Midbrain (tissue), 1 donor: ENCODE data around the gene PRDM16.

Experiments
- DNase-seq: peaks from one replicate; lab custom pipeline; 2025; lab: John Stamatoyannopoulos, UW

Gene PRDM16

DNA sequence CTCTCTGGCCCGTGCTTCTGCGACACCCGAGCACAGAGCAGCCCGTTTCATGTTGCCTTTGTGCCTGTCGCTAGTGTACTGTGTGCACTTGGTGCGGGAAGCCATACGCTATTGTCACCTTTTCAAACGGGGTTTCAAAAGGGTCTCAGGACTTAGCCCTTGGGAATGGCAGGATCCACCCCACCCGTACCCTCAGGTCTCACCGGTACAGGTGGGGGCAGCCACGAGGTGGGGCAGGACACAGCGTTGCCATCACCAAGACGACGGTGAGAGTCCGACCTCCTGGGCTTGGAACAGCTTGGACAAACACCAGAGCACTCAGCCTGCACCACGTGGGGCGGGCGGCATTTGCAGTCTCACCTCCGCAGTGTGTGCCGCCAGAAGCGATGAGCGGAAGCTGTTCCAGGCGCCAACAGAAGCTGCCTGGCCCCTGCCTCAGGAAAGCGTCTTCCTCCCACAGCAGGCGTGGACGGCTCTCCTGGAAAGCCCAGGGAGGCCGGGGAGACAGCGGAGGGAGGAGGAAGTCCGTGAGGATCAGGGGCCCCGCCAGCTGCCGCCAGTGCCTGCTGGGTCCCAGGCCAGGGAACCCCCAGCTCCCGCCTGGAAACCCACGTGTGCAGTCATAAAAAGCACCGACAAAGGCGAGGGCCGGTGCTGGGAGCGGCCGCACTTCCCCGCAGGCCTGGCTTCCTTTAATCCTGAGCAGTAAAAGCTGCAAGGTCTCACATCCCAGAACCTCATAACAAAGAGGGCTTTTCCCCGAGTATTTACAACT is 254.2 kb downstream of the PRDM16 start:
- DNase-seq = no peak

GRCh38 chr1:3323796-3324703 is 255.0 kb downstream of the PRDM16 start:
- DNase-seq = no peak

GRCh38 chr1:3324704-3325535 is 255.9 kb downstream of the PRDM16 start:
- DNase-seq = no peak

- no peak for DNase-seq
Observed at GRCh38 chr1:3326516-3327388, 257.7 kb downstream of the PRDM16 start.

DNA sequence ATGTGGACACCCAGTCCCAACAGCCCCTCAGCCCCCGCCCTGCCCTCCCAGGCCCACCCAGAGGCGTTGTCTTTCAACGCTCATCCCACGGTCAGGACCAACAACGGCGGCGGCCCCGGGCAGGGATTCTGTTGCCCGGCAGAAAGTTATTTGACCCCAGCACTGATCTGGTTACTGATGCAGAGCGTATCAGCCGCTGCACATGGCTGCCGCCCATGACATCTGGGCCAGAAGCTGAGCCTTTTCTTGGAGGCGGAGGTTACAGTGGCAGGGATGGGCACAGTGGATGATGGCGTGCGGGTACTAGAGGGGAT is 258.3 kb downstream of the PRDM16 start:
- DNase-seq = no peak

DNA sequence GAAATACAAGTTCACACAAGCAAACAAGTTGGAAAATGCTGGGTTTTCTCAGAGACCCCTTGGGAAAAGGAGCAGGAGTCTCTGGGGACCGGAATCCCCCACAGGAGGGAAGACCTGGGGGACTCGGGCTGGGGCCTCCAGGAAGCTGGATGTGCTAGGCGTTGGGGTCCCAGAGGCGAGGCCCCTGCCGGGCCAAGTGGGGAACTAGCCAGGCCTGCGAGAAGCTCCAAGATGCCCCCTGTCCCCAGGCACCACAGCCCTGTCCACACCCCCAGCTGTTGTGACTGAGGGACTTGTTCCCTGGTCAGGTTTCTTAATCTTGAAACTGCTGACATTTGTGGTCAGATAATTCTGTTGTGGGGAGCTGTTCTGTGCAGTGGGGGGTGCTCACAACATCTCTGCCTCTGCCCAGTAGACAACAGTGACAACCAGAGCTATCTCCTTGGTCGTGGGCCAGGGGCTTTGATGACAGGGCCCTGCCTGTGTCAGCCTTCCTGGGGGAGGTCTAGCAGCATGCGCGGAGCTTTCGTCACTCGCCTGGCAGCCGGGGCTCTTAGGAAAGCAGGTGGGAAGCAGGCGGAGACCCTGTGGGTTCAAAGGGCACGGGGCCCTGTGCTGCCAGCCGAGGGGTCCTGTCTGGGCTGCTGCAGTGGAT is 259.1 kb downstream of the PRDM16 start:
- no peak for DNase-seq

DNA sequence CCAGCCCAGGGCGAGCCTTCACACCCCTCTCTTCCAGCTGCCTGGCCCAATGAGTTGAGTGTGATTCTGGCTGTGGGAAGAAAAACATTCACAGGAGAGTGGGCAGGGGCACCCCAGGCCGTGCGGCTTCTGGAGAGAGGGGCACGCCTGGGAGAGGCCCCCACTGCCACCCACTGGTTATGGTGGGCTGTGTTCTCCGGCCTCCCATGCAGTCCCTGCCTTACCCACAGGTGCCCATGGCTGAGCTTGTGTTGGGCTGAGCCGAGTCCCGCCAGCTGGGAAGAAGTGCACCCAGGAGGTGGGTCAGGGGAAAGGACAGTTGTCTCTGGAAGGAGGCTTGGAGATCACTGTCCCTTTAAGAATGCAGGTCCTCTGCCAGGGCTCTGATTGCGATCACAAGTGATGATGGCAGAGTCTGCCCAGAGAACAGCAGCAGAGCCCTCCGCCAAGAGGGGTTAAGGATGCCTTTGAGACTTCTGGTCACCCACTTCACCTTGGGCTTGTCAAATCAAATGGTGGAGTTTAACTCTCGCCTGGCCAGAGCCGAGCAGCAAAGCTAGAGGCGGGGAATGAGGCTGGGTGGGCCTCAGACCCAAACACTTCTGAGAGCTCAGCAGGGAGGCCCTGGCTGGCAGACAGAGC is 260.8 kb downstream of the PRDM16 start:
- no peak for DNase-seq

DNA sequence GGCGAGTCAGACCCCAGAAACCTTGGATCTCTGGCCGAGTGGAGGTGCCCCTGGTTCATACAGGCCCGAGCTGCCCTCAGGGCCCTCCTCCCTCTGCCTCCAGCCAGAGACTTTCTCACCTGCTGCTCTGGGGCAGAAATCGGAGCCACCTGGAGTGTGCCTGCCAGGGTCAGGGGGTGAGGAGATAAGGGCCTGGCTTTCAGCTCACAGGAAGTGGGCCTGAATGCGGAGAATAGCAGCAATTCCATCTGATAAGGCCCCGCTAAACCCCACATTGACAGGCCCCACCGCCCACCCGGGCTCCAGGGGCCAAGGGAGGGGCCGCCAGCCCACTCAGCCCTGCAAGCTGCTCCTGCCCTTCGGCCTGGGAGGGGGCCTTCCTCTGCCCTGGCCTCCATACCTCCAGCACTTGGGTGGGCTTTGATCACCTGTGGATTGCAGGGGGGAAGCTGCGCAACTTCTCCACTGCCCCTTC is 261.8 kb downstream of the PRDM16 start:
- no peak for DNase-seq

GRCh38 chr1:3331564-3331963 is 262.6 kb downstream of the PRDM16 start:
- peak; percentile 26 for DNase-seq

GRCh38 chr1:3332043-3332442 is 263.0 kb downstream of the PRDM16 start:
- DNase-seq = no peak

DNA sequence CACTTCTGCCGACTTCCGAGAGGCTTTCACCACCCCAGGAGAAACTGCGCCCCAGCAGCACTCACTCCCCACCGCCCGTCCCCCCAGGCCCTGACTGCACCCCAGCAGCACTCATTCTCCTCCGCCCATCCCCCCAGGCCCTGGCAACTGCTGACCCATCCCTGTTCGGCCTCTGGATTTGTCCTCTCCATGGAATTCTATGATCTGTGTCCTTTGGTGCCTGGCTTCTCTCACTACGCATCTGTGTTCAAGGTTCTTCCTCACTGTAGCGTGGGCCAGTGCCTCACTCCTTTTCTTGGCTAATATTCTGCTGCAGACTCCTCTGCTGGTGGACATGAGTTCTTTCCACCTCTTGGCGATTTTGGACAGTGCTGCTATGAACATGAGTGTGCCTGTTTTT is 263.7 kb downstream of the PRDM16 start:
- no peak for DNase-seq

- DNase-seq = peak; percentile 64
Observed at GRCh38 chr1:3333903-3334302, 264.9 kb downstream of the PRDM16 start.

GRCh38 chr1:3334366-3334765 is 265.4 kb downstream of the PRDM16 start:
- DNase-seq = no peak

DNA sequence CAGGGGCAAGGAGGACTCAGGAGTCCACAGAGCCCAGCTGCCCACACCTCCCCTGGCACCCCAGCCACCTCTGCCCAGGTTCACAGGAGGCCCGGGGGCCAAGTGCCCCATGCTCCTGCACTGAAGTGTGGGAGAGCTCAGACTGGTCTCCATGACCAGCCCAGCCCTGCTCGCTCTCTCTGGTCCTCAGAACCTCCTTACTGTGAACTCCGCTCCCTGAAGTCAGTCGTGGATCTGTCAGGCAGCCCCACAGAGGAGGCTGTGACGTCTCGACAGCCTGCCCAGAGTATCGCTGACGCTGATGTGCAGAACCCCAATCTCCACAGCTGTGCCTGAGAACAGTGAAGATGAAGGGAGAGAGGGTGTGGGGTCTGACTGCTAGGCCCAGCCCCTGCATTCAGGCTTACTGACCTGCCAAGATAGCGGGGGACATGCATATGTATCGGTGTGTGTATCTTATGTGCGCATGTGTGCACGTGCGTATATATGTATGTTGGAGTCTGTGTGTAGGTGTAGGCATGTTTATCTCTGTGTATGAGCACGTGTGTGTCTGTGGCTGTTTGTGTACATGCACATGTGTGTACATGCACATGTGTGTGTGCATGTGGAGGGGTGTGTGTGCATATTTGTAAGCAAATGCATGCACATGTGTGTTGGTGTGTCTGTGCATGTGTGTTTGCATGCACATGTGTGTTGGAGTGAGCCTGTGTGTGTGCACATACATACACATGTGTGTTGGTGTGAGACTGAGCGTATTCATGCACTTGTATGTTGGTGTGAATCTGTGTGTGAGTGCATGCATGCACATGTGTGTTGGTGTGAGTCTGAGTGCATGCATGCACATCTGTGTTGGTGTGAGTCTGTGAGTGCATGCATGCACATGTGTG is 267.0 kb downstream of the PRDM16 start:
- no peak for DNase-seq

DNA sequence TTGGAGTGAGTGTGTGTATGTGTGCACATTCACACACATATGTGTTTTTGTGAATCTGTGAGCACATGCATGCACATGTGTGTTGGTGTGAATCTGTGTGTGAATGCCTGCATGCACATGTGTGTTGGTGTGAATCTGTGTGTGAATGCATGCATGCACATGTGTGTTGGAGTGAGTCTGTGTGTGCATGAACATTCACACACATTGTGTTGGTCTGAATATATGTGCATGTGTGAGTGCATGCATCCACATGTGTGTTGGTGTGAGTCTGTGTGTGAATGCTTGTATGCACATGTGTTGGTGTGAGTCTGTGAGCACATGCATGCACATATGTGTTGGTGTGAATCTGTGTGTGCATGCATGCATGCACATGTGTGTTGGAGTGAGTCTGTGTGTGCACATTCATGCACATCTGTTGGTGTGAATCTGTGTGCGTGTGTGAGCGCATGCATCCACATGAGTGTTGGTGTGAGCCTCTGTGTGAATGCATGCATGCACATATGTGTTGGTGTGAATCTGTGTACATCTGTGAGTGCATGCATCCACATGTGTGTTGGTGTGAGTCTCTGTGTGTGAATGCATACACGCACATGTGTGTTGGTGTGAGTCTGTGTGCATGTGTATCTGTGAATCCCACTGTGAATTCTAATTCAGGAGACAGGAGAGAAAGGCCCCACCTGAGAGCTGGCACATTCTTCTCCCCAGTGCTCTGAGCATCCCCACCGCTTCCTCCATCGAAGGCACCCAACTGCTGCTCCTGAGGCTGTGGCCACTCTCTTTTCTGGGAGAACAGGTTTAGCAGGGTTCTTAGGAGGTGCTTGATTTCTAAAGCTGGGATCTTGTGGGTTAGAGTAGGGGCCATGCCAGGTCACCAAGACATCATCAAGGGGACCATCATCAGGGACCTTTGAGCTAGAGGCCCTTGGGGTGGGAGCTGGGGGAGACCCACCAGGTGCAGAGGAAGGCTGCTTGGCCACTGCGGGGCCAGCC is 267.9 kb downstream of the PRDM16 start:
- no peak for DNase-seq

DNA sequence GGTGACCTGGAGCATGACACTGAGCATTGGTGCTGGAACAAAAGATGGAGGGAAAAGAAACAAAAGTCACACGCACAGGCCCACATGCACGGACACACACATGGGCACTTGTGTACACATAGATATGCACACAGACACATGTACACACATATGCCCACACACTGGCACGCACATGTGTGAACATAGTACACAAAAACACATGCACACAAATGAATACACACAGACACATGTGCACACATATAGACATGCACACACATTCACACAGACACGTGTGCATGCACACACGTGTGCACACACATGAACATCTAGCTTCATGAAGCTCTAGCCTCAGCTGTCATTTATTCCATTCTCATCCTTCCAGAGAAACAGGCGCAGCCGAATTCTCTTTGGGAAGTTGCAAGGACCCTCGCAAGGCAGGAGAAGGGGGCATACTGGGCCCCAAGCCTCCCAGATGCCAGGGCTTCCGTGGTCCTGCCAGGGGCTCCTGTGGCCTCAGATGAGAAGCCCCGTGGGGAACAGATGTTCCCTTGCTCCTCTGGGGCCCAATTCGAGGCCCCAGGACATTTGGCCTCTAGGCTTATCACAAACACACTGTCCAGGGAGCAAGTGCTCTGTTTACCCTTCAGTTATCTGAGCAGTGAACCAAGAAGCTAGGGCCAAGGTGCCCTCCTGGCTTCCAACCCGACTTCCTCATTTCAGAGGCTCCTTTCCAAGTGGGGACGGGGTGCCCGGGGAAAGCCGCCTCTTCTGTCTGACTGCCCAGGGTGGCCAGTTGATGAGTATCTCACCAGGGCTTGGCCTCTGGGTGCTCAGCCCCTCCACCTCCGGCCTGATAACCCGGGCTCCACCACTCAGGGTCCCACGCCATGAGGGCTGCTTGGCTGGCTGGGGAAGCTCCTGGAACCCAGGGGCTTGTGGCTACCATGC is 269.1 kb downstream of the PRDM16 start:
- no peak for DNase-seq

- DNase-seq = no peak
Observed at GRCh38 chr1:3338725-3339070, 269.7 kb downstream of the PRDM16 start.
